Activated CD4-positive, alpha-beta T cell treated with anti-CD3 and anti-CD28 coated beads, Interleukin-2, amount 50 U/mL, for 48 hours (primary cell): ENCODE measurements around the gene EPS8.
"Not testable (repeated sequence)": the region's sequence is repeated elsewhere in the genome, so short reads cannot be mapped to it uniquely, and the experiment has no call there.

Experiments
- DNase-seq, 2 experiments: peaks; one replicate each; pipeline ENCODE4 v3.0.0-alpha.2; 2020

Gene EPS8

GRCh38 chr12:15752785-15753184 is 36.4 kb downstream of the EPS8 start:
- no peak for DNase-seq

GRCh38 chr12:15751741-15752140 is 37.4 kb downstream of the EPS8 start:
- DNase-seq, result no peak

- no peak for DNase-seq
These were observed 39.3 kb downstream of the EPS8 start for GRCh38 chr12:15749937-15750336.

GRCh38 chr12:15741870-15742269 is 47.3 kb downstream of the EPS8 start:
- DNase-seq, result not testable (repeated sequence)

- no peak for DNase-seq
These were observed 48.1 kb downstream of the EPS8 start for GRCh38 chr12:15741082-15741481.

- not testable (repeated sequence) for DNase-seq
These were observed 48.8 kb downstream of the EPS8 start for GRCh38 chr12:15740389-15740788.

GRCh38 chr12:15738438-15739015 is 50.7 kb downstream of the EPS8 start:
- no peak for DNase-seq

- no peak for DNase-seq
These were observed 53.2 kb downstream of the EPS8 start for GRCh38 chr12:15735837-15736615.

- DNase-seq, result no peak
These were observed 56.1 kb downstream of the EPS8 start for GRCh38 chr12:15733136-15733535.

GRCh38 chr12:15732341-15733061 is 56.7 kb downstream of the EPS8 start:
- DNase-seq, result no peak

GRCh38 chr12:15731940-15732339 is 57.2 kb downstream of the EPS8 start:
- no peak for DNase-seq

- DNase-seq, result no peak
These were observed 60.1 kb downstream of the EPS8 start for GRCh38 chr12:15729097-15729496.

GRCh38 chr12:15728118-15728598 is 61.0 kb downstream of the EPS8 start:
- no peak for DNase-seq

- no peak for DNase-seq
These were observed 62.4 kb downstream of the EPS8 start for GRCh38 chr12:15726878-15727150.

GRCh38 chr12:15726027-15726877 is 62.9 kb downstream of the EPS8 start:
- DNase-seq, result no peak

- DNase-seq, result no peak
These were observed 66.2 kb downstream of the EPS8 start for GRCh38 chr12:15722951-15723350.

GRCh38 chr12:15721316-15722115 is 67.7 kb downstream of the EPS8 start:
- DNase-seq, result no peak

- no peak for DNase-seq
These were observed 68.9 kb downstream of the EPS8 start for GRCh38 chr12:15720295-15720694.

GRCh38 chr12:15719230-15719629 is 70.0 kb downstream of the EPS8 start:
- DNase-seq, result no peak

GRCh38 chr12:15717940-15718567 is 71.1 kb downstream of the EPS8 start:
- DNase-seq, result no peak

GRCh38 chr12:15716581-15716980 is 72.6 kb downstream of the EPS8 start:
- DNase-seq, result no peak

- DNase-seq, result no peak
These were observed 74.9 kb downstream of the EPS8 start for GRCh38 chr12:15714256-15714655.
